Measurements from ENCODE around the gene DLL1.

The DLL1 gene

GRCh38 chr6:170286934-170287265 lies 4.0 kb downstream of the DLL1 start:
- no peak overlapping the region for H3K4me3 ChIP-seq (ENCODE audit: low read depth, low read length)
- in situ Hi-C loops (cut with HindIII; ENCODE audit: low sequenced_read_pairs), result no loop called here
- TF ChIP-seq CTCF (IDR thresholded peaks at IDR 0.05; ENCODE audit: low read depth, low read length), result no peak
- DNase-seq (ENCODE audit: low read depth, low spot score), result no peak

DNA sequence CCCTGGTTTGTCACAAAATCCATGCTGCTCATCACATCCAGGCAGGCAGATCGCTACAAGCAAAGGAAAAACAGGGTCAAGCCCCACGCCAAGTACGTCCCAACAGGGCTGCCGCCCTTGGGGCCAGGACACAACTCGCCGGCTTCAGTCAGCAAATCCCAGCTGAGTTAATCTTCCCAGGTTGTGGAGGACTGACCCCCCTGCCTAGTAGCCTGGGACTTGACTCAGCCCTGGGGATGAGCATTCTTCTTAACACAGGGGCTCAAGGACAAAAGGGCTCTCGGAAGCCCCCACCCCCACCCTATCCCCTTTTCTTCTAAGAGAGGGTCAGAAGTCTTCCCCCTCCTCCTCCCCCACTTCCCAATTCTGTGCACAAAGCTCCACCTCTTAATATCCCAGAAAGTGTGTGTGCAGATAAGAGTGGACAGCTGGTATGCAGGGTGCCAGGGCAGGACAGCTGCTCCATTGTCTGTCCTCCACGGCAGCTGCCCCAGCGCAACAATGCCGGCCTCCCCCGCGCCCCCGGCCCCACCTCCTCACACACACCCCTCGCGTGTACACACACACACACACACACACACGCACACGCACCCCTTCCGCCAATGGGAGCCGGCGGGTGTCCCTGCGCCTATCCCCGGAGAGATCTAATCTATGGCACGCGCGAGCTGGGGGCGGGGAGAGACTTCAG lies 4.5 kb downstream of the DLL1 start:
- H3K4me3 ChIP-seq (ENCODE audit: low read depth, low read length), result no peak overlapping the region
- in situ Hi-C loops (cut with HindIII; ENCODE audit: low sequenced_read_pairs), result no loop called here
- DNase-seq (ENCODE audit: low read depth, low spot score), result no peak
- TF ChIP-seq CTCF (IDR thresholded peaks at IDR 0.05; ENCODE audit: low read depth, low read length), result no peak

DNA sequence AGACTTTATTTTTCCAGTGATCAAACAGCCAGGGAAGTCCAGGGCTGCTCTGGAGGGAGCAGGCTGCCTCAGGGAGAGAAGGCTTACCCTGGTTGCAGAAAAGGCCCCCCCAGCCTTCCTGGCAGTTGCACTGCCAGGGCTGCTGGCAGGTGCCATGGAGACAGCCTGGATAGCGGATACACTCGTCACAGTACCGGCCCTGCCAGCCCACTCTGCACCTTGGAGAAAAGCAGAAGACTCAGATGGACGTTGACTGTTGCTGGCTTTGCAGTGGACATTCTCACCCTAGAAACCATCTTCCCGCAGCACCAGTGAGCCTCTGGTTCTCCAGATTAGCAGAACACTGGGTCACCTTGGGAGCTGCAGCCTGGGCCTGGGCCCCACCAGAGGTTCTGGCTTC lies 5.4 kb downstream of the DLL1 start:
- TF ChIP-seq CTCF (IDR thresholded peaks at IDR 0.05; ENCODE audit: low read depth, low read length), result no peak
- in situ Hi-C loops (cut with HindIII; ENCODE audit: low sequenced_read_pairs), result no loop called here
- H3K4me3 ChIP-seq (ENCODE audit: low read depth, low read length), result no peak overlapping the region
- DNase-seq (ENCODE audit: low read depth, low spot score), result no peak

GRCh38 chr6:170284866-170285469 lies 5.9 kb downstream of the DLL1 start:
- in situ Hi-C loops (cut with HindIII; ENCODE audit: low sequenced_read_pairs), result no loop called here
- DNase-seq (ENCODE audit: low read depth, low spot score), result no peak
- TF ChIP-seq CTCF (IDR thresholded peaks at IDR 0.05; ENCODE audit: low read depth, low read length), result no peak
- H3K4me3 ChIP-seq (ENCODE audit: low read depth, low read length), result no peak overlapping the region

- no peak overlapping the region for H3K4me3 ChIP-seq (ENCODE audit: low read depth, low read length)
- no peak for TF ChIP-seq CTCF (IDR thresholded peaks at IDR 0.05; ENCODE audit: low read depth, low read length)
- no peak for DNase-seq (ENCODE audit: low read depth, low spot score)
- in situ Hi-C loops (cut with HindIII; ENCODE audit: low sequenced_read_pairs), result no loop called here
These were observed 6.6 kb downstream of the DLL1 start for GRCh38 chr6:170284126-170284773.

DNA sequence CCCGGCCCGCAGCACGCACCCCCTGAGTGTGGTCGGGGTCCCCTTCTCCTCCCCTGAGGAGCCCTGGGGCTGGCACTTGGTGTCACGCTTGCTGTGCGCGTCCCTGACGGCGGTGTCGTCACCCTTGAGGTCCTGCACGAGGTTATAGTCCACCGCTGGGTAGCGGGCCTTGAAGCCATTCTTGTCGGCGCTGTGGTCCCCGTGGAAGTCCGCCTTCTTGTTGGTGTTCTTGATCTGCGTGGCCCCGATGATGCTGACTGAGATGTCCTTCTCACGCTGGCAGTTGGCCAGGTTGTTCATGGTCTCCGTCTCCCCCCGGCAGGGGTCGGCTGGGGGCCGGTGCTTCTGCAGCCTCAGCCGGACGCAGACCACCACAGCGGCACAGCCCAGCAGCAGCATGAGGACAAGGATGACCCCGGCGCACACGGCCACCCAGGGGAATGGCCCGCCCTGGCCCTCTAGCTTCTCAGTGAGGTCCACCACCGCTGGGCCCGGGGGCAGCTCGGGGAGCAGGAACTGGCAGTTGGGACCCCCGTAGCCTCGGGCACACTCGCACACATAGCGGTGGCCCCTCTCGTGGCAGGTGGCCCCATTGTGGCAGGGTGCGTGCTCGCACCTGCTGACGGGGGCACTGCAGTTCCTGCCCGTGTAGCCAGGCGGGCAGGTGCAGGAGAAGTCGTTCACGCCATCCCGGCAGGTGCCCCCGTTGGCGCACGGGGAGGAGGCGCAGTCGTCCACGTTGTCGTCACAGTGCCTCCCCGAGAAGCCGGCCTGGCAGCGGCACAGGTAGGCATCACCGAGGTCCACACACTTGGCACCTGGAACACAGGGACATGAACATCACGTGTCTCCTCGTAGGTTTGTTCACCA lies 7.4 kb downstream of the DLL1 start:
- in situ Hi-C loops (cut with HindIII; ENCODE audit: low sequenced_read_pairs), result no loop called here
- DNase-seq (ENCODE audit: low read depth, low spot score), result no peak
- no peak for TF ChIP-seq CTCF (IDR thresholded peaks at IDR 0.05; ENCODE audit: low read depth, low read length)
- H3K4me3 ChIP-seq (ENCODE audit: low read depth, low read length), result no peak overlapping the region
